Measurements from ENCODE around the gene HP. TPM values are rescaled to one million over a fixed set of nuclear protein-coding genes. Genes with fewer than 3 reads are reported as not detected.
A peak's percentile ranks its signal among the peaks of the same experiment; 100 is the strongest.

HP gene
- total RNA-seq, 1 donor from 2014 or later: not detected

GRCh38 chr16:72098936-72099335 is 44.6 kb downstream of the HP start:
- peaks cover 2% of the 10 kb centered on the region for H3K36me3 ChIP-seq (ENCODE audit: control insufficient read depth, insufficient read depth, low read length)

GRCh38 chr16:72099377-72099818 is 45.1 kb downstream of the HP start:
- no peak for DNase-seq (ENCODE audit: low read depth)

More at GRCh38 chr16:72098936-72099335, 44.6 kb downstream of the HP start:
- DNase-seq (ENCODE audit: low read depth): no peak
- TF ChIP-seq CTCF (IDR thresholded peaks at IDR 0.05; ENCODE audit: insufficient read depth, low read length, poor library complexity, severe bottlenecking): no peak
- H3K4me3 ChIP-seq (ENCODE audit: low read depth, low read length): no peak overlapping the region
- H3K27me3 ChIP-seq (ENCODE audit: control insufficient read depth, insufficient read depth, low read length): no peaks in the 10 kb centered on the region

GRCh38 chr16:72101195-72101594 is 46.9 kb downstream of the HP start:
- no peaks in the 10 kb centered on the region for H3K27me3 ChIP-seq (ENCODE audit: control insufficient read depth, insufficient read depth, low read length)
- peaks cover 7% of the 10 kb centered on the region for H3K36me3 ChIP-seq (ENCODE audit: control insufficient read depth, insufficient read depth, low read length)
- DNase-seq (ENCODE audit: low read depth): no peak
- no peak for TF ChIP-seq CTCF (IDR thresholded peaks at IDR 0.05; ENCODE audit: insufficient read depth, low read length, poor library complexity, severe bottlenecking)
- H3K4me3 ChIP-seq (ENCODE audit: low read depth, low read length): no peak overlapping the region

More at GRCh38 chr16:72099377-72099818, 45.1 kb downstream of the HP start:
- peak; percentile 49 for TF ChIP-seq CTCF (IDR thresholded peaks at IDR 0.05; ENCODE audit: insufficient read depth, low read length, poor library complexity, severe bottlenecking)
- peaks cover 2% of the 10 kb centered on the region for H3K36me3 ChIP-seq (ENCODE audit: control insufficient read depth, insufficient read depth, low read length)
- no peak overlapping the region for H3K4me3 ChIP-seq (ENCODE audit: low read depth, low read length)
- H3K27me3 ChIP-seq (ENCODE audit: control insufficient read depth, insufficient read depth, low read length): no peaks in the 10 kb centered on the region

GRCh38 chr16:72104905-72105304 is 50.6 kb downstream of the HP start:
- DNase-seq (ENCODE audit: low read depth): no peak

GRCh38 chr16:72105978-72106377 is 51.7 kb downstream of the HP start:
- TF ChIP-seq CTCF (IDR thresholded peaks at IDR 0.05; ENCODE audit: insufficient read depth, low read length, poor library complexity, severe bottlenecking): no peak
- no peak for DNase-seq (ENCODE audit: low read depth)
- Histone ChIP-seq H3K36me3 (ENCODE audit: control insufficient read depth, insufficient read depth, low read length) (peaks cover 7% of the 10 kb centered on the region), H3K4me3 (ENCODE audit: low read depth, low read length) (no peak overlapping the region), H3K27me3 (ENCODE audit: control insufficient read depth, insufficient read depth, low read length) (no peaks in the 10 kb centered on the region)

More at GRCh38 chr16:72104905-72105304, 50.6 kb downstream of the HP start:
- Histone ChIP-seq H3K4me3 (ENCODE audit: low read depth, low read length) (no peak overlapping the region), H3K27me3 (ENCODE audit: control insufficient read depth, insufficient read depth, low read length) (no peaks in the 10 kb centered on the region), H3K36me3 (ENCODE audit: control insufficient read depth, insufficient read depth, low read length) (peaks cover 7% of the 10 kb centered on the region)
- TF ChIP-seq CTCF (IDR thresholded peaks at IDR 0.05; ENCODE audit: insufficient read depth, low read length, poor library complexity, severe bottlenecking): no peak

GRCh38 chr16:72107371-72107770 is 53.1 kb downstream of the HP start:
- no peak for TF ChIP-seq CTCF (IDR thresholded peaks at IDR 0.05; ENCODE audit: insufficient read depth, low read length, poor library complexity, severe bottlenecking)
- no peak for DNase-seq (ENCODE audit: low read depth)
- no peaks in the 10 kb centered on the region for H3K27me3 ChIP-seq (ENCODE audit: control insufficient read depth, insufficient read depth, low read length)
- peaks cover 7% of the 10 kb centered on the region for H3K36me3 ChIP-seq (ENCODE audit: control insufficient read depth, insufficient read depth, low read length)
- H3K4me3 ChIP-seq (ENCODE audit: low read depth, low read length): no peak overlapping the region

Data from kidney epithelial cell (primary cell).